Esophagus squamous epithelium (tissue), 5 donors: ENCODE data around the gene CXorf65. TPM values are rescaled to one million over a fixed set of nuclear protein-coding genes. Genes with fewer than 3 reads are reported as not detected.

Experiments used
- DNase-seq: peaks from one replicate; lab custom pipeline; 2025; lab: John Stamatoyannopoulos, UW
- H3K27ac ChIP-seq, 4 donors: fragments of 200-600 bp; sonication (generic); one replicate each; pipeline ENCODE4 v1.5.1; 2016 to 2019; ENCODE audit warnings: mild to moderate bottlenecking in 1 of 4
- H3K27me3 ChIP-seq, 4 donors: fragments of 200-600 bp; sonication (generic); 1 replicate in 3 of 4; 2 replicates in 1 of 4; pipeline versions ENCODE4 v1.5.1 to v1.6.0; 2017 to 2021; ENCODE audit warnings: antibody characterized with exemption in 1 of 4
- H3K36me3 ChIP-seq, 3 donors: fragments of 200-600 bp; sonication (generic); one replicate each; pipeline ENCODE4 v1.5.1; 2016 to 2019
- H3K4me1 ChIP-seq, 3 donors: fragments of 200-600 bp; sonication (generic); one replicate each; pipeline ENCODE4 v1.5.1; 2017 to 2019
- H3K4me3 ChIP-seq, 4 donors: fragments of 200-600 bp; sonication (generic); 1 replicate in 3 of 4; 2 replicates in 1 of 4; pipeline ENCODE4 v1.5.1; 2016 to 2019; ENCODE audit warnings: mild to moderate bottlenecking in 2 of 4, moderate library complexity in 1 of 4
- H3K9me3 ChIP-seq, 3 donors: fragments of 200-600 bp; sonication (generic); one replicate each; pipeline ENCODE4 v1.5.1; 2016 to 2019
- CTCF ChIP-seq, 6 experiments: fragments of 450-650 bp in 4 of 6; fragments of 200-600 bp in 2 of 6; sonication (generic) in 2 of 6; IDR thresholded peaks; one replicate each; pipeline ENCODE4 v1.5.1; 2016 to 2019; ENCODE audit warnings: antibody characterized with exemption in 6 of 6, mild to moderate bottlenecking in 4 of 6, moderate library complexity in 4 of 6
- POLR2A ChIP-seq, 4 donors: fragments of 450-650 bp; IDR thresholded peaks; one replicate each; pipeline ENCODE4 v1.6.1; 2017; ENCODE audit warnings: antibody characterized with exemption in 4 of 4, mild to moderate bottlenecking in 4 of 4, moderate library complexity in 3 of 4
- WGBS, 2 donors: methylation state at CpG; one replicate each; pipeline ENCODE4 v1.1.5; 2018; 5-methylcytosine and 5-hydroxymethylcytosine counted together
- intact Hi-C: fragments of 100-400 bp; cut with DNase I; formaldehyde crosslinking; loops from one replicate; pipeline ENCODE4 v1.15.0; 2022
- total RNA-seq, 4 donors: library from RNA; depleted of rRNA; stranded (reverse); fragments of >200 nt; gene quantifications; one replicate each; pipeline ENCODE4 v1.1.0, GENCODE V29; 2016
- donor health status: DM: yes; HTN: yes; CAD: no.

The CXorf65 gene
- total RNA-seq: not detected

GRCh38 chrX:71106427-71106826 is at the start of gene CXorf65:
Gene CXorf65, minus strand, starts transcription at chrX:71106740. Its CDS starts 184 bp downstream, at chrX:71106556.
- peaks cover 0 to 20% (median 8%) of the 10 kb centered on the region in 3 donors for H3K4me1 ChIP-seq
- H3K27me3 ChIP-seq: no peaks in the 10 kb centered on the region
- intact Hi-C loops: no loop called here
- H3K27ac ChIP-seq: no peak within 1 kb of the TSS
- TF ChIP-seq CTCF (IDR thresholded peaks at IDR 0.05) (no peak), POLR2A (IDR thresholded peaks at IDR 0.05) (no peak)
- DNase-seq: no peak
- 79% methylated on average over 1 of the region's 1 CpG; no CpG with 5 or more reads in 1 of the 2 donors for WGBS, 2 donors
- no peaks in the 10 kb centered on the region for H3K9me3 ChIP-seq
- no peaks in the 10 kb centered on the region for H3K36me3 ChIP-seq
- H3K4me3 ChIP-seq: no peak within 1 kb of the TSS

- Histone ChIP-seq H3K4me1 (no peaks in the 10 kb centered on the region), H3K36me3 (no peaks in the 10 kb centered on the region), H3K9me3 (no peaks in the 10 kb centered on the region), H3K27ac (no peak overlapping the region), H3K4me3 (no peak overlapping the region), H3K27me3 (no peaks in the 10 kb centered on the region)
- no peak for TF ChIP-seq CTCF (IDR thresholded peaks at IDR 0.05)
- TF ChIP-seq POLR2A (IDR thresholded peaks at IDR 0.05): no peak
- WGBS, 2 donors: 37 to 67% methylated on average over 1 to 2 of the region's 3 CpGs
- no peak for DNase-seq
- intact Hi-C loops: no loop called here
These were observed 48.1 kb upstream of the CXorf65 start for GRCh38 chrX:71154641-71155040.

- intact Hi-C loops: no loop called here
- Histone ChIP-seq H3K4me3 (no peak overlapping the region), H3K27me3 (no peaks in the 10 kb centered on the region), H3K4me1 (no peaks in the 10 kb centered on the region), H3K36me3 (no peaks in the 10 kb centered on the region), H3K27ac (no peak overlapping the region), H3K9me3 (no peaks in the 10 kb centered on the region)
- no peak for DNase-seq
- 90% methylated on average over 2 of the region's 7 CpGs; no CpG with 5 or more reads in 1 of the 2 donors for WGBS, 2 donors
- TF ChIP-seq CTCF (IDR thresholded peaks at IDR 0.05): no peak
- TF ChIP-seq POLR2A (IDR thresholded peaks at IDR 0.05): no peak
These were observed 47.7 kb upstream of the CXorf65 start for GRCh38 chrX:71154196-71154595.

- no peak for TF ChIP-seq POLR2A (IDR thresholded peaks at IDR 0.05)
- no peak for TF ChIP-seq CTCF (IDR thresholded peaks at IDR 0.05)
- intact Hi-C loops: no loop called here
These were observed 44.8 kb upstream of the CXorf65 start for GRCh38 chrX:71151366-71151765.

GRCh38 chrX:71148278-71148663 is 41.7 kb upstream of the CXorf65 start:
- peaks cover 0 to under 1% (median 0%) of the 10 kb centered on the region in 3 donors for H3K36me3 ChIP-seq
- H3K4me3 ChIP-seq: no peak overlapping the region
- peaks cover 6 to 26% (median 12%) of the 10 kb centered on the region in 3 donors for H3K4me1 ChIP-seq
- no peaks in the 10 kb centered on the region for H3K9me3 ChIP-seq
- TF ChIP-seq POLR2A (IDR thresholded peaks at IDR 0.05): no peak
- no peak for TF ChIP-seq CTCF (IDR thresholded peaks at IDR 0.05)
- no peak for DNase-seq
- intact Hi-C loops: no loop called here
- no CpG with 5 or more reads among the region's 8 CpGs for WGBS, 2 donors
- no peaks in the 10 kb centered on the region for H3K27me3 ChIP-seq
- H3K27ac ChIP-seq: no peak overlapping the region

More at GRCh38 chrX:71151366-71151765, 44.8 kb upstream of the CXorf65 start:
- WGBS, 2 donors: 55 to 63% methylated on average over 2 to 6 of the region's 7 CpGs
- no peaks in the 10 kb centered on the region for H3K4me1 ChIP-seq
- H3K4me3 ChIP-seq: no peak overlapping the region
- H3K36me3 ChIP-seq: no peaks in the 10 kb centered on the region
- H3K27me3 ChIP-seq: no peaks in the 10 kb centered on the region
- no peak overlapping the region for H3K27ac ChIP-seq
- no peak for DNase-seq
- no peaks in the 10 kb centered on the region for H3K9me3 ChIP-seq
